Fibroblast of pulmonary artery (primary cell): Measurements from ENCODE around the gene SLC8B1.

Experiments used
- DNase-seq: peaks from one replicate; pipeline ENCODE4 v3.0.0-alpha.2; 2010; ENCODE audit warnings: low read depth
- H3K4me3 ChIP-seq: replicated peaks from 2 replicates; pipeline ENCODE4 v1.5.1; 2011; ENCODE audit warnings: low read depth, mild to moderate bottlenecking, control low read depth, low read length, moderate library complexity
- TF ChIP-seq, protein P1 (sequence below): IDR thresholded peaks from 2 replicates; pipeline ENCODE4 v1.5.1; 2011; ENCODE audit warnings: mild to moderate bottlenecking, control low read depth, low read length, inconsistent platforms; ENCODE audit errors: missing control alignments

Gene SLC8B1

GRCh38 chr12:113271853-113272561 lies 62.9 kb downstream of the SLC8B1 start:
- no peak overlapping the region for H3K4me3 ChIP-seq
- DNase-seq: peak; percentile 93
- TF ChIP-seq, protein P1, sequence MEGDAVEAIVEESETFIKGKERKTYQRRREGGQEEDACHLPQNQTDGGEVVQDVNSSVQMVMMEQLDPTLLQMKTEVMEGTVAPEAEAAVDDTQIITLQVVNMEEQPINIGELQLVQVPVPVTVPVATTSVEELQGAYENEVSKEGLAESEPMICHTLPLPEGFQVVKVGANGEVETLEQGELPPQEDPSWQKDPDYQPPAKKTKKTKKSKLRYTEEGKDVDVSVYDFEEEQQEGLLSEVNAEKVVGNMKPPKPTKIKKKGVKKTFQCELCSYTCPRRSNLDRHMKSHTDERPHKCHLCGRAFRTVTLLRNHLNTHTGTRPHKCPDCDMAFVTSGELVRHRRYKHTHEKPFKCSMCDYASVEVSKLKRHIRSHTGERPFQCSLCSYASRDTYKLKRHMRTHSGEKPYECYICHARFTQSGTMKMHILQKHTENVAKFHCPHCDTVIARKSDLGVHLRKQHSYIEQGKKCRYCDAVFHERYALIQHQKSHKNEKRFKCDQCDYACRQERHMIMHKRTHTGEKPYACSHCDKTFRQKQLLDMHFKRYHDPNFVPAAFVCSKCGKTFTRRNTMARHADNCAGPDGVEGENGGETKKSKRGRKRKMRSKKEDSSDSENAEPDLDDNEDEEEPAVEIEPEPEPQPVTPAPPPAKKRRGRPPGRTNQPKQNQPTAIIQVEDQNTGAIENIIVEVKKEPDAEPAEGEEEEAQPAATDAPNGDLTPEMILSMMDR: no peak

- TF ChIP-seq, protein P1: no peak
- H3K4me3 ChIP-seq: no peak overlapping the region
These were observed 63.5 kb downstream of the SLC8B1 start for GRCh38 chr12:113271466-113271852.

DNA sequence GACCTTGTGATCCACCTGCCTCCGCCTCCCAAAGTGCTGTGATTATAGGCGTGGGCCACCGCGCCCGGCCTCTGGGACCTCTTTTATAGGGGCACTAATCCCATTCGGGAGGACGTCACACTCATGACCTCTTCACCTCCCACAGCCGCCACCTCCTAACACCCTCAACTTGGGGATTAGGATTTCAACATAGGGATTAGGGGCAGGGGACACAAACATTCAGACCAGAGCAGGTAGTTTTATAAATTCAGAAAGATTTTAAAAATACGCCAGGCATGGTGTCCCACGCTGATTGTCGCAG lies 64.2 kb downstream of the SLC8B1 start:
- TF ChIP-seq, protein P1: no peak

More at GRCh38 chr12:113271466-113271852, 63.5 kb downstream of the SLC8B1 start:
- no peak for DNase-seq

GRCh38 chr12:113269257-113269943 lies 65.5 kb downstream of the SLC8B1 start:
- TF ChIP-seq, protein P1: no peak
- no peak for DNase-seq
- no peak overlapping the region for H3K4me3 ChIP-seq

More for the DNA sequence above, 64.2 kb downstream of the SLC8B1 start:
- no peak for DNase-seq
- no peak overlapping the region for H3K4me3 ChIP-seq

GRCh38 chr12:113268621-113269020 lies 66.3 kb downstream of the SLC8B1 start:
- no peak for DNase-seq
- TF ChIP-seq, protein P1: no peak
- H3K4me3 ChIP-seq: no peak overlapping the region

- no peak for DNase-seq
- H3K4me3 ChIP-seq: no peak overlapping the region
- TF ChIP-seq, protein P1: no peak
These were observed 66.8 kb downstream of the SLC8B1 start for GRCh38 chr12:113268136-113268535.
